ENCODE data around the gene PPP4R3B.
A peak's percentile ranks its signal among the peaks of the same experiment; 100 is the strongest.

PPP4R3B gene

GRCh38 chr2:55590810-55591440 is 26.5 kb downstream of the PPP4R3B start:
- TF ChIP-seq CTCF (IDR thresholded peaks at IDR 0.05) = no peak

- TF ChIP-seq CTCF (IDR thresholded peaks at IDR 0.05) = no peak
Measured at GRCh38 chr2:55585451-55586080, 31.9 kb downstream of the PPP4R3B start.

GRCh38 chr2:55581874-55582547 is 35.4 kb downstream of the PPP4R3B start:
- no peak for TF ChIP-seq CTCF (IDR thresholded peaks at IDR 0.05)

GRCh38 chr2:55581435-55581834 is 36.0 kb downstream of the PPP4R3B start:
- peak; percentile 27; the same call in 1 of the 2 replicates for TF ChIP-seq CTCF (IDR thresholded peaks at IDR 0.05)

GRCh38 chr2:55567298-55567697 is 50.1 kb downstream of the PPP4R3B start:
- no peak for TF ChIP-seq CTCF (IDR thresholded peaks at IDR 0.05)

- no peak for TF ChIP-seq CTCF (IDR thresholded peaks at IDR 0.05)
Measured at GRCh38 chr2:55565613-55566012, 51.8 kb downstream of the PPP4R3B start.

GRCh38 chr2:55560855-55561254 is 56.6 kb downstream of the PPP4R3B start:
- no peak for TF ChIP-seq CTCF (IDR thresholded peaks at IDR 0.05)
